Neural crest cell (in vitro differentiated cells): ENCODE data around the gene DHX58. TPM values are rescaled to one million over a fixed set of nuclear protein-coding genes. Genes with fewer than 3 reads are reported as not detected.

Source experiments
- DNase-seq: peaks from one replicate; pipeline ENCODE4 v3.0.0; 2021; ENCODE audit warnings: low read depth, mixed read lengths, low spot score
- H3K27ac Mint-ChIP-seq: one replicate; pipeline ENCODE4 v1.8.0; 2021; ENCODE audit warnings: mild to moderate bottlenecking, mixed read lengths; ENCODE audit not compliant: unreplicated experiment
- H3K27me3 Mint-ChIP-seq: 2 replicates; pipeline ENCODE4 v1.8.0; 2021; ENCODE audit warnings: low read depth, mild to moderate bottlenecking, mixed read lengths
- H3K36me3 Mint-ChIP-seq: 2 replicates; pipeline ENCODE4 v1.8.0; 2021; ENCODE audit warnings: low read depth, mild to moderate bottlenecking, mixed read lengths
- H3K4me1 Mint-ChIP-seq: 2 replicates; pipeline ENCODE4 v1.8.0; 2021; ENCODE audit warnings: mixed read lengths
- H3K4me3 Mint-ChIP-seq: one replicate; pipeline ENCODE4 v1.8.0; 2021; ENCODE audit warnings: mild to moderate bottlenecking, mixed read lengths
- H3K9me3 Mint-ChIP-seq: 2 replicates; pipeline ENCODE4 v1.8.0; 2021; ENCODE audit warnings: mixed read lengths
- CTCF ChIP-seq: fragments of 200-600 bp; sonication (generic); conservative IDR thresholded peaks from 2 replicates; pipeline ENCODE4 v1.5.0; 2021; ENCODE audit warnings: antibody characterized with exemption, mild to moderate bottlenecking
- total RNA-seq: library from RNA; stranded (reverse); gene quantifications from 2 replicates; pipeline ENCODE4 v1.2.1, GENCODE V29; 2021

DHX58 gene
- total RNA-seq, 1 donor from 2014 or later, result not detected

DNA sequence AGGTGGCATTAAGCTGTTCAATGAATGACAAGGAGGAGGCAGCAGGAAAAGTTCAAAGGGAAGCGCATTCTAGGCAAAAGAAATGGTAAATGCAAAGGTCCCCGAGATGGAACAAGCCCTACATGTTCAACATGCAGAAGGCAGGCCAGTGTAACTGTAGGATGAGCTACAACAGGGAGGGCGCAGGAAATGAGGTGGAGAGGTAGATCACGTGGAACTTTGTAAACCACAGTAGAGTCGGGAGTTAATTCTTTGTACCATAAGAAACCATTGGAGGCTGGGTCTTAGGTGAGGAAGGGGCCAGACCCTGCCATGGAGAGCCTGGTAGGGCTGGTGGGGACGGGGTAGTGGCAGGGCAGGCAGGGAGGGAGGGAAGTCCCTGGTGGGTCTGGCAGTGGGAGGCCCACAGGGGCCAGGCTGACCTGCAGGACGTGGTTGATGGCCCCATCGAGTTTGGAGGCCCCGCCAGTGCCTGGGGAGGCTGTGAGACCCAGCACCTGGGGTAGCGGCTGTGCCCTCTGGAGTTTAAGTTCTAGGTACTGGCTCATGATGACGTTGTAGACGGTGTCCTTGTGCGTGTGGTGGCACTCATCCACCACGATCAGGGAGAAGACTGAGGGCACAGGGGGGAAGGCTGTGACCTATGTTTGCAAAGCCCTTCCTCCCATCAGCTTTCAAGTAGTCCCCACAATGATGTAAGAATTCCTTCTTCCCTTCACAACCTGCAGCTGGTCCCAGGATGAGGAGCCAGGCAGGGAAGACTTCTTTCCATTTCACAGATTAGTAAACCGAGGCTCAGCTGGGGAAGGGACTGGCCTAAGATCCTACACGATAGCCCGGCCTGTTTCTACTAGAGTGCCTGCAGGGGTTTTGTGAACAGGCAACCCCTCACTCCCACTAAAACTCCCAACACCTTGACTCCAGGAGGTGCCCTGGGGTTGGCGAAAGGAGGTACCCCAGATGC is 1.9 kb downstream of the DHX58 start:
- H3K27me3 Mint-ChIP-seq, result peaks cover 11% of the 10 kb centered on the region
- H3K4me1 Mint-ChIP-seq, result peaks cover 7% of the 10 kb centered on the region
- no peaks in the 10 kb centered on the region for H3K36me3 Mint-ChIP-seq
- no peak overlapping the region for H3K27ac Mint-ChIP-seq
- H3K4me3 Mint-ChIP-seq, result no peak overlapping the region
- DNase-seq, result no peak
- no peaks in the 10 kb centered on the region for H3K9me3 Mint-ChIP-seq
- TF ChIP-seq CTCF, result no peak

GRCh38 chr17:42109086-42109485 is 3.4 kb downstream of the DHX58 start:
- peaks cover 19% of the 10 kb centered on the region for H3K27me3 Mint-ChIP-seq
- H3K27ac Mint-ChIP-seq, result peak overlapping the region; percentile 57
- no peaks in the 10 kb centered on the region for H3K36me3 Mint-ChIP-seq
- TF ChIP-seq CTCF, result no peak
- no peaks in the 10 kb centered on the region for H3K9me3 Mint-ChIP-seq
- DNase-seq, result no peak
- H3K4me3 Mint-ChIP-seq, result no peak overlapping the region
- peaks cover 7% of the 10 kb centered on the region for H3K4me1 Mint-ChIP-seq

DNA sequence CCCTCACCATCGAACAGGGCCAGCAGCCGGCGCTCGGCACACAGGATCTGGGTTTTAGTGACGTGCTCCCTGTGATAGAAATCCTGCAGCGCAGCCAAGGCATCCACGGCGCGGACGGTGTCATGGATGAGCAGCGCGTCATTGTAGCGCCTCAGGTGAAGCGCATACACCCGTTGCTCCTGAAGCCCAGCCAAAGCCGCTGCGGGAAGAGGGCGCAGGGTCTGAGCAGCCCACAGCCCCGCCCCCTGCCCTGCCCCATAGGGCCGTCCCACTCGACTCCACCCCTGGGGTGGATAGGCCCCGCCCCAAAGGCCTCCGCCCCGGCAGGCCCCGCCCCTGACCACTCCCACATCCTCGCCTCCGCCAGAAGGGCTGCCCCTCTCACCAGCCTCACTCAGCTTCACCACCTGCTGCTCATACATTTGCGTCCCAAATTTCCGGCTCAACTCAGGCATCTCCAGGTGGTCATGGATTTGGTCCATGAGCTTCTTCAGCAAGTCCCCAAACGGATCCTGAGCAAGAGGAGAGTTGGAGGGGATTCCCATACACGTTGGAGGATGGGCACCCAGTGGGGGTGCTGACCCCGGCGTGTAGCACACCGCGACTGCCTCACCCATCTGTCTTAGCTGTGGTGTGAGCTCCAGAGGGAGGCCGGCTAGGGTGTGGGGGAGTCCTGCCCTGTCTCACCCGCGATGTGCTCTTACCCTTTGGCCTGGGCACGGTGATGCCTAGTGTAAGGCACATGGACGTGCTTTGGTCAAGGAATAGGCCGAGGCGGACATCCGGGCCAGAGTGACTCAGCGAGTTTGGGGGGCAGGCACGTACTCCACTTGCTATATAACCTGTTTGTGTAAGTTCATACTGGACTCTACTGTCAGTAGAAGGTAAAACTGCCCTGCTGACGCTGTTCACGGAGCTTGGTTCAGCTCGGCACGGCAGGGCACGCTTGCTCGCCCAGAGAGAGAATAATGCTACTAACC is 4.6 kb downstream of the DHX58 start:
- H3K4me3 Mint-ChIP-seq, result peak overlapping the region; percentile 73
- peak overlapping the region; percentile 16 for H3K27ac Mint-ChIP-seq
- H3K27me3 Mint-ChIP-seq, result peaks cover 20% of the 10 kb centered on the region
- H3K4me1 Mint-ChIP-seq, result peaks cover 7% of the 10 kb centered on the region
- no peaks in the 10 kb centered on the region for H3K9me3 Mint-ChIP-seq
- no peaks in the 10 kb centered on the region for H3K36me3 Mint-ChIP-seq
- TF ChIP-seq CTCF, result no peak
- peak; percentile 90 for DNase-seq

- no peak for TF ChIP-seq CTCF
- H3K9me3 Mint-ChIP-seq, result no peaks in the 10 kb centered on the region
- no peaks in the 10 kb centered on the region for H3K36me3 Mint-ChIP-seq
- no peak overlapping the region for H3K27ac Mint-ChIP-seq
- peak overlapping the region; percentile 73 for H3K4me3 Mint-ChIP-seq
- no peak for DNase-seq
- peaks cover 23% of the 10 kb centered on the region for H3K27me3 Mint-ChIP-seq
- H3K4me1 Mint-ChIP-seq, result peaks cover 7% of the 10 kb centered on the region
Observed at GRCh38 chr17:42107124-42107523, 5.4 kb downstream of the DHX58 start.

- Mint-ChIP-seq H3K4me3 (no peak overlapping the region), H3K4me1 (peaks cover 10% of the 10 kb centered on the region), H3K27me3 (peaks cover 28% of the 10 kb centered on the region), H3K36me3 (no peaks in the 10 kb centered on the region), H3K9me3 (no peaks in the 10 kb centered on the region), H3K27ac (no peak overlapping the region)
- TF ChIP-seq CTCF, result no peak
- DNase-seq, result no peak
Observed at GRCh38 chr17:42106009-42106408, 6.5 kb downstream of the DHX58 start.
